WERI-Rb-1 (cell line): ENCODE data around the gene VWA2.

Experiments
- DNase-seq: peaks from one replicate; pipeline ENCODE4 v3.0.0-alpha.2; 2020
- H3K27ac ChIP-seq: fragments of 250-450 bp; sonication (Bioruptor Pico); 2 replicates; pipeline ENCODE4 v1.5.1; 2020; ENCODE audit warnings: mild to moderate bottlenecking, moderate library complexity
- H3K27me3 ChIP-seq: fragments of 250-450 bp; sonication (Bioruptor Pico); 2 replicates; pipeline ENCODE4 v1.5.1; 2021; ENCODE audit warnings: mild to moderate bottlenecking, low read depth, moderate library complexity; ENCODE audit not compliant: insufficient read depth, severe bottlenecking
- H3K36me3 ChIP-seq: fragments of 250-450 bp; sonication (Bioruptor Pico); 2 replicates; pipeline ENCODE4 v1.5.1; 2020; ENCODE audit warnings: mild to moderate bottlenecking, moderate library complexity
- H3K4me3 ChIP-seq: 2 replicates; pipeline ENCODE4 v1.5.1; 2011; ENCODE audit warnings: low read depth, mild to moderate bottlenecking, control low read depth, low read length
- H3K9me3 ChIP-seq: fragments of 250-450 bp; sonication (Bioruptor Pico); 2 replicates; pipeline ENCODE4 v1.5.1; 2021; ENCODE audit warnings: mild to moderate bottlenecking, moderate library complexity; ENCODE audit not compliant: severe bottlenecking
- CTCF ChIP-seq: IDR thresholded peaks from 2 replicates; pipeline ENCODE4 v1.5.1; 2011; ENCODE audit warnings: low read depth, mild to moderate bottlenecking, control low read depth, inconsistent platforms, low read length

The VWA2 gene

GRCh38 chr10:114315566-114316420, 76.7 kb downstream of the VWA2 start:
- H3K27ac ChIP-seq, result no peak overlapping the region

GRCh38 chr10:114316744-114317143, 77.7 kb downstream of the VWA2 start:
- Histone ChIP-seq H3K9me3 (no peaks in the 10 kb centered on the region), H3K36me3 (no peaks in the 10 kb centered on the region), H3K27me3 (no peaks in the 10 kb centered on the region), H3K27ac (no peak overlapping the region), H3K4me3 (no peak overlapping the region)
- no peak for TF ChIP-seq CTCF
- no peak for DNase-seq

More at GRCh38 chr10:114315566-114316420, 76.7 kb downstream of the VWA2 start:
- no peaks in the 10 kb centered on the region for H3K27me3 ChIP-seq
- no peak for TF ChIP-seq CTCF
- no peaks in the 10 kb centered on the region for H3K36me3 ChIP-seq
- no peak for DNase-seq
- H3K4me3 ChIP-seq, result no peak overlapping the region
- H3K9me3 ChIP-seq, result no peaks in the 10 kb centered on the region

GRCh38 chr10:114319406-114320248, 80.6 kb downstream of the VWA2 start:
- H3K27ac ChIP-seq, result no peak overlapping the region
- H3K9me3 ChIP-seq, result no peaks in the 10 kb centered on the region
- no peak for DNase-seq
- H3K27me3 ChIP-seq, result no peaks in the 10 kb centered on the region
- no peak overlapping the region for H3K4me3 ChIP-seq
- no peak for TF ChIP-seq CTCF
- H3K36me3 ChIP-seq, result no peaks in the 10 kb centered on the region

DNA sequence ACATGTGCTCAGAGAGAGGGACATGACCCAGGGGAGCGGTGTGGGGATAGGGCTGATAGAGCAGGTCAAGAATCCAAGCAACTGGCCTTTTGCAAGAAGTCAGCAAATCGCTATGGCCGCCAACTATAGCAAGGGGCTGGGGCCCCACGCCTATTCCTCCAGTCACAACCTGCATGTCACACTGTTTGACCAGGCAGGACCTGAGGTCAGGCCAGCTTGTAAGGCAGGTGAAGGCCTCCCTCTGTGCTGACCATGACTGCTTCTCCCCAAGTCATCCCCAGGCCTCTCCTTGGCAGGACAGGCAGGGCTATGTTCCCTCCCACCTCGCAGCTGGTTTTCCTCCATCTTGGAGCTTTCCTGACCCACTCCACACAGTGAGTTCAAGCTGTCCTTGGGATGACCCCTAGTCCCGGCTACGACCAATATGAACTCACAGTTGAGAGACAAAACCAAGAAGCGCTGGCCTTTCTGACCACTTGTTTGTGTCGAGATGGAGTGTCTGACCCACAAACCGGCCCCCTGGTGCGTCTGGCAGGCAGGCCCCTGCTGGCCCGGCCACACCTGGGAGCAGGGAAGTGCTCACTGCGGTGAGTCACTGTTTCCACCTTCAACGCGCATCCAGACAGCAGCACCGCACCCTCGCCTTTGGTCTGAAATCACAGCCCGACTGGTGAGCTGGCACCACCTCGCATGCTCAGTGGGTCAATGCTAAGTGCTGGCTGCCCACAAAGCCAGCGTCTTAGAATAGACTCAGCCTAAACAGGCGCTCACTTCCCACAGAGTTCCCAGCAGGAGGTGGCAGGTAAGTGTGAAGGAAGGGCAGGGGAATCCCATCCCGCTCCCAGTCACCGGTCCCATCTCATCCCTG, 81.4 kb downstream of the VWA2 start:
- Histone ChIP-seq H3K4me3 (no peak overlapping the region), H3K36me3 (no peaks in the 10 kb centered on the region), H3K9me3 (no peaks in the 10 kb centered on the region), H3K27ac (no peak overlapping the region), H3K27me3 (no peaks in the 10 kb centered on the region)
- no peak for TF ChIP-seq CTCF
- no peak for DNase-seq

DNA sequence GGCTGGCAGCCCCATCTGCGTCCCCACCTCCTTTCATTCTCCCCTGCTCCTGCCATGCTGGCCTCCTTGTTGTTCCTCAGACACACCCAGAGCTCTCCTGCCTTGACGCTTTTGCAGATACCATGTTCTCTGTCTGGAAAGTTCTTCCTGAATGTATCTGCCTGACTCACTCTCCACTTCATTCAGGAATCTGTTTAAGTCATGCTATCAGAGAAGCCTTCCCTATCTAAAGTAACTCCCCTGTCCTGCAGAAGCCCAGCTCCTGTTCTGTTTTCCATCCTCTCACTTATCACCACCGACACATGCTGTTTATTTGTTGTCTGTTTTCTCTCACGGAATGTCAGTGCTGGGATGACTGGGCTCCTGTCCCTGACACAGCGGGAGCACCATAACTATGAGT, 83.3 kb downstream of the VWA2 start:
- DNase-seq, result no peak
- Histone ChIP-seq H3K9me3 (no peaks in the 10 kb centered on the region), H3K36me3 (no peaks in the 10 kb centered on the region), H3K4me3 (no peak overlapping the region), H3K27me3 (no peaks in the 10 kb centered on the region), H3K27ac (no peak overlapping the region)
- TF ChIP-seq CTCF, result no peak
